Measurements from ENCODE around the gene NPFF. TPM values are rescaled to one million over a fixed set of nuclear protein-coding genes. Genes with fewer than 3 reads are reported as not detected.

Gene NPFF
- total RNA-seq, 1 donor from 2014 or later: not detected

GRCh38 chr12:53532524-53533445 lies 25.5 kb upstream of the NPFF start:
- Mint-ChIP-seq H3K27ac (ENCODE audit: unreplicated experiment) (no peak overlapping the region), H3K9me3 (no peaks in the 10 kb centered on the region), H3K36me3 (ENCODE audit: low read depth) (peaks cover 17% of the 10 kb centered on the region), H3K4me1 (no peaks in the 10 kb centered on the region), H3K27me3 (ENCODE audit: low read depth) (no peaks in the 10 kb centered on the region), H3K4me3 (no peak overlapping the region)
- no peak for TF ChIP-seq CTCF (conservative IDR thresholded peaks at IDR 0.05)
- DNase-seq (ENCODE audit: low read depth, low spot score): no peak

GRCh38 chr12:53532021-53532420 lies 24.7 kb upstream of the NPFF start:
- Mint-ChIP-seq H3K4me1 (no peaks in the 10 kb centered on the region), H3K27me3 (ENCODE audit: low read depth) (no peaks in the 10 kb centered on the region), H3K9me3 (no peaks in the 10 kb centered on the region), H3K27ac (ENCODE audit: unreplicated experiment) (no peak overlapping the region), H3K4me3 (no peak overlapping the region), H3K36me3 (ENCODE audit: low read depth) (peaks cover 14% of the 10 kb centered on the region)
- DNase-seq (ENCODE audit: low read depth, low spot score): no peak
- no peak for TF ChIP-seq CTCF (conservative IDR thresholded peaks at IDR 0.05)

GRCh38 chr12:53530920-53531319 lies 23.6 kb upstream of the NPFF start:
- Mint-ChIP-seq H3K9me3 (no peaks in the 10 kb centered on the region), H3K27ac (ENCODE audit: unreplicated experiment) (no peak overlapping the region), H3K27me3 (ENCODE audit: low read depth) (no peaks in the 10 kb centered on the region), H3K4me3 (no peak overlapping the region), H3K36me3 (ENCODE audit: low read depth) (peaks cover 14% of the 10 kb centered on the region), H3K4me1 (no peaks in the 10 kb centered on the region)
- TF ChIP-seq CTCF (conservative IDR thresholded peaks at IDR 0.05): no peak
- no peak for DNase-seq (ENCODE audit: low read depth, low spot score)

- Mint-ChIP-seq H3K27ac (ENCODE audit: unreplicated experiment) (no peak overlapping the region), H3K36me3 (ENCODE audit: low read depth) (peaks cover 14% of the 10 kb centered on the region), H3K27me3 (ENCODE audit: low read depth) (no peaks in the 10 kb centered on the region), H3K9me3 (no peaks in the 10 kb centered on the region), H3K4me1 (no peaks in the 10 kb centered on the region), H3K4me3 (no peak overlapping the region)
- TF ChIP-seq CTCF (conservative IDR thresholded peaks at IDR 0.05): no peak
- DNase-seq (ENCODE audit: low read depth, low spot score): no peak
Measured at GRCh38 chr12:53530061-53530460, 22.8 kb upstream of the NPFF start.

- no peak for DNase-seq (ENCODE audit: low read depth, low spot score)
- Mint-ChIP-seq H3K27ac (ENCODE audit: unreplicated experiment) (no peak overlapping the region), H3K4me3 (no peak overlapping the region), H3K36me3 (ENCODE audit: low read depth) (peaks cover 4% of the 10 kb centered on the region), H3K27me3 (ENCODE audit: low read depth) (no peaks in the 10 kb centered on the region), H3K4me1 (no peaks in the 10 kb centered on the region), H3K9me3 (no peaks in the 10 kb centered on the region)
- TF ChIP-seq CTCF (conservative IDR thresholded peaks at IDR 0.05): no peak
Measured at GRCh38 chr12:53524476-53524875, 17.2 kb upstream of the NPFF start.

Measured in neural crest cell (in vitro differentiated cells).